Karpas-422 (cell line): ENCODE results near the gene FAM20C. TPM values are rescaled to one million over a fixed set of nuclear protein-coding genes. Genes with fewer than 3 reads are reported as not detected.

Experiments
- DNase-seq: peaks from one replicate; pipeline ENCODE4 v3.0.0-alpha.2; 2015
- H2AFZ ChIP-seq: fragments of 200-600 bp; sonication (generic); 2 replicates; pipeline ENCODE4 v1.6.1; 2014; ENCODE audit warnings: antibody characterized with exemption, low read length, mixed read lengths
- H3K27ac ChIP-seq: fragments of 200-600 bp; sonication (generic); 2 replicates; pipeline ENCODE4 v1.5.1; 2014; ENCODE audit warnings: mild to moderate bottlenecking, low read length, moderate library complexity
- H3K27me3 ChIP-seq: fragments of 200-600 bp; sonication (generic); 2 replicates; pipeline ENCODE4 v1.6.1; 2014; ENCODE audit warnings: low read length, mixed read lengths
- H3K36me3 ChIP-seq: fragments of 200-600 bp; sonication (generic); 2 replicates; pipeline ENCODE4 v1.6.1; 2014; ENCODE audit warnings: low read length, mixed read lengths; ENCODE audit not compliant: insufficient read depth
- H3K4me1 ChIP-seq: fragments of 200-600 bp; sonication (generic); 2 replicates; pipeline ENCODE4 v1.6.1; 2014; ENCODE audit warnings: mild to moderate bottlenecking, low read length, mixed read lengths
- H3K4me2 ChIP-seq: fragments of 200-600 bp; sonication (generic); 2 replicates; pipeline ENCODE4 v1.6.1; 2014; ENCODE audit warnings: low read length, low read depth, mild to moderate bottlenecking; ENCODE audit not compliant: poor library complexity, severe bottlenecking
- H3K4me3 ChIP-seq: fragments of 200-600 bp; sonication (generic); 2 replicates; pipeline ENCODE4 v1.5.1; 2014; ENCODE audit warnings: mild to moderate bottlenecking, antibody characterized with exemption, low read length, mixed read lengths
- H3K79me2 ChIP-seq: fragments of 200-600 bp; sonication (generic); 2 replicates; pipeline ENCODE4 v1.6.1; 2014; ENCODE audit warnings: mild to moderate bottlenecking, low read length, mixed read lengths
- H3K9ac ChIP-seq: fragments of 200-600 bp; sonication (generic); 2 replicates; pipeline ENCODE4 v1.6.0; 2014; ENCODE audit warnings: low read length
- H3K9me2 ChIP-seq: fragments of 200-600 bp; sonication (generic), shearing (Covaris generic); replicated peaks from 2 replicates; pipeline ENCODE4 v1.6.0; 2014; ENCODE audit warnings: mild to moderate bottlenecking, low read length, moderate library complexity; ENCODE audit not compliant: insufficient read depth
- H3K9me3 ChIP-seq: fragments of 300-700, 200-600 bp; sonication (generic); 2 replicates; pipeline ENCODE4 v1.6.1; 2014; ENCODE audit warnings: low read length, mixed read lengths
- H4K20me1 ChIP-seq: fragments of 200-600 bp; sonication (generic); 2 replicates; pipeline ENCODE4 v1.6.1; 2014; ENCODE audit warnings: mild to moderate bottlenecking, antibody characterized with exemption, low read length, low read depth; ENCODE audit not compliant: insufficient read depth
- total RNA-seq: library from RNA; depleted of rRNA; stranded (reverse); fragments of >200 nt; shearing (Covaris generic); gene quantifications from 2 replicates; pipeline ENCODE4 v1.2.3, GENCODE V29; 2014; ENCODE audit warnings: low replicate concordance

FAM20C gene
- total RNA-seq, 1 experiment from 2014 or later, result not detected

GRCh38 chr7:149791-150636 is 42.4 kb upstream of the FAM20C start:
- H3K4me2 ChIP-seq, result no peak overlapping the region
- H3K9me2 ChIP-seq, result no peaks in the 10 kb centered on the region
- H2AFZ ChIP-seq, result no peak overlapping the region
- no peaks in the 10 kb centered on the region for H3K79me2 ChIP-seq
- H3K9ac ChIP-seq, result no peak overlapping the region
- no peaks in the 10 kb centered on the region for H3K36me3 ChIP-seq
- no peaks in the 10 kb centered on the region for H3K4me1 ChIP-seq
- DNase-seq, result no peak
- no peaks in the 10 kb centered on the region for H3K9me3 ChIP-seq
- H4K20me1 ChIP-seq, result no peaks in the 10 kb centered on the region
- H3K4me3 ChIP-seq, result no peak overlapping the region
- no peaks in the 10 kb centered on the region for H3K27me3 ChIP-seq
- H3K27ac ChIP-seq, result no peak overlapping the region

- DNase-seq, result no peak
- no peaks in the 10 kb centered on the region for H3K79me2 ChIP-seq
- H3K27ac ChIP-seq, result no peak overlapping the region
- H3K4me3 ChIP-seq, result no peak overlapping the region
- no peak overlapping the region for H3K9ac ChIP-seq
- no peak overlapping the region for H3K4me2 ChIP-seq
- H3K27me3 ChIP-seq, result no peaks in the 10 kb centered on the region
- H2AFZ ChIP-seq, result no peak overlapping the region
- H3K4me1 ChIP-seq, result no peaks in the 10 kb centered on the region
- no peaks in the 10 kb centered on the region for H3K9me2 ChIP-seq
- no peaks in the 10 kb centered on the region for H4K20me1 ChIP-seq
- no peaks in the 10 kb centered on the region for H3K36me3 ChIP-seq
- no peaks in the 10 kb centered on the region for H3K9me3 ChIP-seq
These were observed 41.6 kb upstream of the FAM20C start for GRCh38 chr7:150811-151221.

GRCh38 chr7:151346-152050 is 40.9 kb upstream of the FAM20C start:
- H3K4me1 ChIP-seq, result no peaks in the 10 kb centered on the region
- H3K4me3 ChIP-seq, result no peak overlapping the region
- H3K4me2 ChIP-seq, result no peak overlapping the region
- no peaks in the 10 kb centered on the region for H3K27me3 ChIP-seq
- no peaks in the 10 kb centered on the region for H3K36me3 ChIP-seq
- no peaks in the 10 kb centered on the region for H4K20me1 ChIP-seq
- no peak overlapping the region for H2AFZ ChIP-seq
- no peaks in the 10 kb centered on the region for H3K9me2 ChIP-seq
- H3K27ac ChIP-seq, result no peak overlapping the region
- no peaks in the 10 kb centered on the region for H3K79me2 ChIP-seq
- DNase-seq, result no peak
- H3K9ac ChIP-seq, result no peak overlapping the region
- no peaks in the 10 kb centered on the region for H3K9me3 ChIP-seq

- Histone ChIP-seq H3K9ac (no peak overlapping the region), H3K4me1 (no peaks in the 10 kb centered on the region), H3K4me3 (no peak overlapping the region), H3K27me3 (no peaks in the 10 kb centered on the region), H3K36me3 (no peaks in the 10 kb centered on the region), H4K20me1 (no peaks in the 10 kb centered on the region), H3K4me2 (no peak overlapping the region), H3K27ac (no peak overlapping the region), H3K9me2 (no peaks in the 10 kb centered on the region), H3K9me3 (no peaks in the 10 kb centered on the region), H2AFZ (no peak overlapping the region), H3K79me2 (no peaks in the 10 kb centered on the region)
- no peak for DNase-seq
These were observed 39.5 kb upstream of the FAM20C start for GRCh38 chr7:152702-153391.

GRCh38 chr7:153604-154003 is 38.8 kb upstream of the FAM20C start:
- H3K4me2 ChIP-seq, result no peak overlapping the region
- no peaks in the 10 kb centered on the region for H3K9me3 ChIP-seq
- H4K20me1 ChIP-seq, result no peaks in the 10 kb centered on the region
- H3K4me1 ChIP-seq, result no peaks in the 10 kb centered on the region
- no peak overlapping the region for H3K4me3 ChIP-seq
- H3K9ac ChIP-seq, result no peak overlapping the region
- no peak for DNase-seq
- H3K9me2 ChIP-seq, result no peaks in the 10 kb centered on the region
- no peak overlapping the region for H2AFZ ChIP-seq
- no peaks in the 10 kb centered on the region for H3K36me3 ChIP-seq
- no peaks in the 10 kb centered on the region for H3K27me3 ChIP-seq
- no peak overlapping the region for H3K27ac ChIP-seq
- no peaks in the 10 kb centered on the region for H3K79me2 ChIP-seq

- H3K4me3 ChIP-seq, result no peak overlapping the region
- H3K27me3 ChIP-seq, result no peaks in the 10 kb centered on the region
- DNase-seq, result no peak
- no peaks in the 10 kb centered on the region for H3K4me1 ChIP-seq
- H3K9ac ChIP-seq, result no peak overlapping the region
- H4K20me1 ChIP-seq, result no peaks in the 10 kb centered on the region
- no peak overlapping the region for H3K27ac ChIP-seq
- H3K79me2 ChIP-seq, result no peaks in the 10 kb centered on the region
- H2AFZ ChIP-seq, result no peak overlapping the region
- no peaks in the 10 kb centered on the region for H3K9me3 ChIP-seq
- H3K36me3 ChIP-seq, result no peaks in the 10 kb centered on the region
- no peak overlapping the region for H3K4me2 ChIP-seq
- no peaks in the 10 kb centered on the region for H3K9me2 ChIP-seq
These were observed 38.1 kb upstream of the FAM20C start for GRCh38 chr7:154096-154799.

- H3K36me3 ChIP-seq, result no peaks in the 10 kb centered on the region
- H3K9me3 ChIP-seq, result no peaks in the 10 kb centered on the region
- no peak overlapping the region for H3K4me3 ChIP-seq
- no peak overlapping the region for H3K9ac ChIP-seq
- no peaks in the 10 kb centered on the region for H4K20me1 ChIP-seq
- no peak overlapping the region for H2AFZ ChIP-seq
- no peak for DNase-seq
- H3K79me2 ChIP-seq, result no peaks in the 10 kb centered on the region
- H3K9me2 ChIP-seq, result no peaks in the 10 kb centered on the region
- no peak overlapping the region for H3K27ac ChIP-seq
- no peaks in the 10 kb centered on the region for H3K4me1 ChIP-seq
- no peaks in the 10 kb centered on the region for H3K27me3 ChIP-seq
- no peak overlapping the region for H3K4me2 ChIP-seq
These were observed 36.9 kb upstream of the FAM20C start for GRCh38 chr7:155469-155900.
